Pancreas (tissue), 10 donors: Measurements from ENCODE around the gene SPATA33. TPM values are rescaled to one million over a fixed set of nuclear protein-coding genes. Genes with fewer than 3 reads are reported as not detected.

Experiments used
- ATAC-seq, 4 donors: fragments of 200-7000 bp; cut with Tn5 transposase; one replicate each; pipeline versions ENCODE4 v1.8.0 to v1.9.1; 2020; ENCODE audit warnings: mild to moderate bottlenecking in 4 of 4, moderate library complexity in 4 of 4
- DNase-seq, 6 donors: peaks; one replicate each; pipeline ENCODE4 v3.0.0-alpha.2; 2020
- FAIRE-seq: peaks from 2 replicates; lab custom pipeline; 2012; peaks lifted over from hg19 to GRCh38; lab: Jason Lieb, UNC
- H3K27ac ChIP-seq, 4 donors: fragments of 200-600 bp; sonication (generic); 1 replicate in 3 of 4; 2 replicates in 1 of 4; pipeline versions ENCODE4 v1.5.0 to v1.8.0; 2020
- H3K27me3 ChIP-seq, 4 donors: fragments of 200-600 bp; one replicate each; pipeline ENCODE4 v1.8.0; 2021
- H3K36me3 ChIP-seq, 3 donors: fragments of 200-600 bp; sonication (generic) in 1 of 3; one replicate each; pipeline versions ENCODE4 v1.5.0 to v1.8.0; 2020 to 2021
- H3K4me1 ChIP-seq, 3 donors: fragments of 200-600 bp; one replicate each; pipeline ENCODE4 v1.8.0; 2021
- H3K4me3 ChIP-seq, 4 donors: fragments of 200-600 bp; sonication (generic) in 2 of 4; one replicate each; pipeline versions ENCODE4 v1.5.0 to v1.8.0; 2020 to 2021
- H3K9me3 ChIP-seq, 4 donors: fragments of 200-600 bp; one replicate each; pipeline ENCODE4 v1.8.0; 2021
- WGBS, 2 donors: extraction: QIAGEN DNeasy Blood & Tissue Kit; methylation state at CpG; one replicate each; pipeline ENCODE4 v1.1.7; 2013; 5-methylcytosine and 5-hydroxymethylcytosine counted together
- intact Hi-C, 3 donors: fragments of 100-400 bp; cut with DNase I; formaldehyde crosslinking; loops; one replicate each; pipeline versions ENCODE4 v1.11.1 to v1.14.2; 2022
- polyA plus RNA-seq, 2 donors: library from polyadenylated mRNA; stranded (reverse); fragments of 200-250 nt; gene quantifications; one replicate each; pipeline ENCODE4 v1.2.3, GENCODE V29; 2013
- total RNA-seq, 6 donors: library from RNA; stranded (reverse); fragmentation: NEBNext Ultra II Directional in 4 of 6; extraction: Animal tissue kit (Norgen Biotek cat#: 25700) in 4 of 6; gene quantifications; one replicate each; pipeline versions ENCODE4 v1.2.1 to v1.2.4, GENCODE V29; 2021 to 2023
- TF ChIP-seq, protein P1 (sequence below), 4 donors: fragments of 200-600 bp; sonication (generic) in 3 of 4; IDR thresholded peaks; one replicate each; pipeline versions ENCODE4 v1.5.0 to v1.8.0; 2021; ENCODE audit warnings: antibody characterized with exemption in 4 of 4
- donor health status: healthy with polysubstance abuse.
- donor health status: DM: no; HTN: no; CAD: no; lungs with moderate emphysema.
- donor health status: DM: no; HTN: no; CAD: no.
- donor health status: control.
- donor health status: control.
- donor health status: Bipolar disorder and iron deficiency.
- donor health status: DM: yes; HTN: yes; CAD: no.
- donor health status: DM: no; HTN: no; CAD: no.
- donor health status: DM: no; HTN: no; CAD: no.
- donor health status: DM: yes; HTN: yes; CAD: no.

SPATA33 gene
- total and polyA plus RNA-seq, 8 donors = 2.4 to 9.3 (median 3.8) TPM

DNA sequence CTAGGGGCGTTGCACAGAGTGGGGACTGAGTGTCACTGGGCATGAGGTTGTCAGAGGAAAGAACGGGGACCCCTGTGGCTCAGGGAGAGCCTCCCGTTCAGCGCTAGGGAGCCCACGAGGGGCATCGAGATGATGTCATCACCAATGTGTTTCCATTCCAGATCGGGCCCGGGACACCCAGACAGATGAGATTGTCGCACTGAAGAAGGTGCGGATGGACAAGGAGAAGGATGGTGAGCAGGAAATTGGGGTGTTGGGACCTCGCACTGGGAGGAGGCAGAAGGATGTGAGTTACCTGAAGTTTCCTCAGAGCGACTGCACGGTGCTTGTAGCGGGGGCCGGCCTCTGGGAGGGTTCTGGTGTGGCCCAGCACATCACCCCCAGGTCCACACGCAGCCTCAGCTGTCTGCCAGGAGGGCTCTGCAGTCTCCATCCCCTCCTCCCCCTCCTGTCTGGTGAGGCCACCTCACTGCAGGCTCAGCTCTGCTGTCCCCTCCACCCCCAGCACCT, 32.8 kb downstream of the SPATA33 start:
- TF ChIP-seq, protein P1, sequence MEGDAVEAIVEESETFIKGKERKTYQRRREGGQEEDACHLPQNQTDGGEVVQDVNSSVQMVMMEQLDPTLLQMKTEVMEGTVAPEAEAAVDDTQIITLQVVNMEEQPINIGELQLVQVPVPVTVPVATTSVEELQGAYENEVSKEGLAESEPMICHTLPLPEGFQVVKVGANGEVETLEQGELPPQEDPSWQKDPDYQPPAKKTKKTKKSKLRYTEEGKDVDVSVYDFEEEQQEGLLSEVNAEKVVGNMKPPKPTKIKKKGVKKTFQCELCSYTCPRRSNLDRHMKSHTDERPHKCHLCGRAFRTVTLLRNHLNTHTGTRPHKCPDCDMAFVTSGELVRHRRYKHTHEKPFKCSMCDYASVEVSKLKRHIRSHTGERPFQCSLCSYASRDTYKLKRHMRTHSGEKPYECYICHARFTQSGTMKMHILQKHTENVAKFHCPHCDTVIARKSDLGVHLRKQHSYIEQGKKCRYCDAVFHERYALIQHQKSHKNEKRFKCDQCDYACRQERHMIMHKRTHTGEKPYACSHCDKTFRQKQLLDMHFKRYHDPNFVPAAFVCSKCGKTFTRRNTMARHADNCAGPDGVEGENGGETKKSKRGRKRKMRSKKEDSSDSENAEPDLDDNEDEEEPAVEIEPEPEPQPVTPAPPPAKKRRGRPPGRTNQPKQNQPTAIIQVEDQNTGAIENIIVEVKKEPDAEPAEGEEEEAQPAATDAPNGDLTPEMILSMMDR (IDR thresholded peaks at IDR 0.05) = no peak
- FAIRE-seq = no peak
- peaks cover 9 to 16% (median 12%) of the 10 kb centered on the region in 3 donors for H3K4me1 ChIP-seq
- no peak for ATAC-seq
- intact Hi-C loops = no loop called here
- peaks cover 0 to 36% (median 35%) of the 10 kb centered on the region in 3 donors for H3K36me3 ChIP-seq
- H3K4me3 ChIP-seq = no peak overlapping the region
- H3K27ac ChIP-seq = no peak overlapping the region
- no peaks in the 10 kb centered on the region for H3K9me3 ChIP-seq
- 88 to 93% methylated on average over 16 of the region's 16 CpGs for WGBS, 2 donors
- no peaks in the 10 kb centered on the region for H3K27me3 ChIP-seq
- DNase-seq = peak in 1 of 6 donors; percentile 42

DNA sequence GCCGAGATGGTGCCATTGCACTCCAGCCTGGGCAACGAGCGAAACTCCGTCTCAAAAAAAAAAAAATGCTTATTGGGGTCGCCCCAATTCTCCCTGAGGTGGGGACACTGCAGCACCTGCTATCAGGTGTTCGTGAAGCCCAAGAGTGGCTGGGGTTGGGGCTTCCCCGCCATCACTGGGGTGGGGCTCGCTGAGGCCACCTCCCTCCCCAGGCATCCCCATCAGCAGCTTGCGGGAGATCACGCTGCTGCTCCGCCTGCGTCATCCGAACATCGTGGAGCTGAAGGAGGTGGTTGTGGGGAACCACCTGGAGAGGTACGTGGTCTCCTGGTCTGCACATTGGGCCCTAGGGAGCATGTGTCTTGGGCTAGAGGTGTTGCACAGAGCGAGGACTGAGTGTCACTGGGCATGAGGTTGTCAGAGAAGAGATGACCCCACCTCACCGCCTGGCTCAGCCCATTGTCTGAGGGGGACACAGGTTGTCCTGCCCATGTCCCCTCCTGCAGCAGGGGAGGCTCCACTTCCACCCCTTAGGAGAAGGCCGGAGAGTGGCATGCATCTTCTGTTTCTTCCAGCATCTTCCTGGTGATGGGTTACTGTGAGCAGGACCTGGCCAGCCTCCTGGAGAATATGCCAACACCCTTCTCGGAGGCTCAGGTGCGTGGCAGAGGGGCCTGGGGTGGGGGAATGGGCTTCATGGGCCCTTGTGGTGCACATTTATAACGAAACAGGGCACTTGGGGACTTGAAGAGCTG, 33.8 kb downstream of the SPATA33 start:
- no peak for ATAC-seq
- no peak for FAIRE-seq
- H3K36me3 ChIP-seq = peaks cover 0 to 36% (median 35%) of the 10 kb centered on the region in 3 donors
- TF ChIP-seq, protein P1 (IDR thresholded peaks at IDR 0.05) = no peak
- peak in 1 of 6 donors; percentile 64 for DNase-seq
- H3K27ac ChIP-seq = no peak overlapping the region
- 93 to 94% methylated on average over 21 of the region's 21 CpGs for WGBS, 2 donors
- H3K4me1 ChIP-seq = peaks cover 9 to 16% (median 12%) of the 10 kb centered on the region in 3 donors
- intact Hi-C loops = no loop called here
- no peak overlapping the region for H3K4me3 ChIP-seq
- H3K27me3 ChIP-seq = no peaks in the 10 kb centered on the region
- H3K9me3 ChIP-seq = no peaks in the 10 kb centered on the region

DNA sequence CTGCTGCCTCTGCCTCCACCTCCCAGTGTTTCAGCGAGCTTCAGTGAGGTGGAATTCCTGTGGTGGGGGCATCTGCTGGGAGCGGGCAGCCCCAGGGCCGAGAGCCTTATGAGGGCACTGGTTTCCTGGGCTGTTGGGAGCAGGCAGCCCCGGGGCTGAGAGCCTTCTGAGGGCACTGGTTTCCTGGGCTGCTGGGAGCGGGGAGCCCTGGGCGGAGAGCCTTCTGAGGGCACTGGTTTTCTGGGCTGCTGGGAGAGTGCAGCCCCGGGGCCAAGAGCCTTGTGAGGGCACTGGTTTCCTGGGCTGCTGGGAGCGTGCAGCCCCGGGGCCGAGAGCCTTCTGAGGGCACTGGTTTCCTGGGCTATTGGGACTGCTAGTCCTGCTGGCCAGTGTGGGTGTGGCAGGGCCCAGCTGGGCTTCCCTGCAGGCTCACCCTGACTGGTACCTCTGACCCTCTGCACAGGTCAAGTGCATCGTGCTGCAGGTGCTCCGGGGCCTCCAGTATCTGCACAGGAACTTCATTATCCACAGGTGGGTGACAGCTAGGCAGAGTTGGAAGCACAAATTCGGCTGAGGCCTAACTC, 34.4 kb downstream of the SPATA33 start:
- intact Hi-C loops = no loop called here
- Histone ChIP-seq H3K27me3 (no peaks in the 10 kb centered on the region), H3K9me3 (no peaks in the 10 kb centered on the region), H3K36me3 (peaks cover 0 to 36% (median 35%) of the 10 kb centered on the region in 3 donors), H3K27ac (no peak overlapping the region), H3K4me1 (peaks cover 9 to 16% (median 12%) of the 10 kb centered on the region in 3 donors), H3K4me3 (no peak overlapping the region)
- ATAC-seq (no peak), DNase-seq (peak in 1 of 6 donors; percentile 52), FAIRE-seq (no peak)
- 92 to 97% methylated on average over 12 to 13 of the region's 13 CpGs for WGBS, 2 donors
- TF ChIP-seq, protein P1 (IDR thresholded peaks at IDR 0.05) = no peak

DNA sequence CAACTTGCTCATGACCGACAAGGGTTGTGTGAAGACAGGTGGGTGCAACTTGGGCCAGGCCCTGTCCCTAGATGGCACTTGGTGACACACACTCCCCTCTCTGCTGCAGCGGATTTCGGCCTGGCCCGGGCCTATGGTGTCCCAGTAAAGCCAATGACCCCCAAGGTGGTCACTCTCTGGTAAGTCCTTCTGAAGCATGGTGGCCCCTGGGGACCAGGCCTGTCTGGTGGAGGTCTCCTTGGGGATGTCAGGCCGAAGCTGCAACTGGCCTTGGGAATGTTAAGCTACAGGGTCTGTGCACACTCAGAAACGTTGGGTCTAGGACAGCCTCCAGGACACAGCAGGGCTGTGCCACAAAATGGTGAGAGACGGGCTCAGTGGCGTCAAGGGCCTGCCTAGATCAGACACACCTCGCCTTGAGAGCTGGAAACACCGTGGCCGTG, 35.7 kb downstream of the SPATA33 start:
- Histone ChIP-seq H3K4me3 (no peak overlapping the region), H3K9me3 (no peaks in the 10 kb centered on the region), H3K4me1 (peaks cover under 1 to 6% (median 2%) of the 10 kb centered on the region in 3 donors), H3K36me3 (peaks cover 0 to 36% (median 35%) of the 10 kb centered on the region in 3 donors), H3K27me3 (no peaks in the 10 kb centered on the region), H3K27ac (no peak overlapping the region)
- FAIRE-seq = no peak
- DNase-seq = peak in 1 of 6 donors; percentile 46
- intact Hi-C loops = no loop called here
- no peak for ATAC-seq
- 90 to 91% methylated on average over 11 of the region's 11 CpGs for WGBS, 2 donors
- TF ChIP-seq, protein P1 (IDR thresholded peaks at IDR 0.05) = no peak
